Calu3 (cell line): ENCODE results near the gene RBBP5. TPM values are rescaled to one million over a fixed set of nuclear protein-coding genes. Genes with fewer than 3 reads are reported as not detected.

Source experiments
- BruUV-seq: library from RNA; stranded (reverse); fragments of 400-500 nt; replicated peaks from 2 replicates; lab custom pipeline; 2021; lab: Mats Ljungman, UMichigan
- CTCF ChIA-PET: fragments of 300-600 bp; sonication (Branson Sonifier 250); formaldehyde crosslinking; loops from one replicate; lab custom pipeline; 2022; ENCODE audit warnings: antibody characterized with exemption; lab: Charles Lee
- DNase-seq: peaks from one replicate; pipeline ENCODE4 v3.0.0; 2022
- H3K27ac Mint-ChIP-seq: one replicate; pipeline ENCODE4 v1.8.0; 2022; ENCODE audit warnings: mixed read lengths; ENCODE audit not compliant: unreplicated experiment
- H3K27me3 Mint-ChIP-seq: one replicate; pipeline ENCODE4 v1.8.0; 2022; ENCODE audit warnings: mixed read lengths; ENCODE audit not compliant: unreplicated experiment
- H3K36me3 Mint-ChIP-seq: one replicate; pipeline ENCODE4 v1.8.0; 2022; ENCODE audit warnings: mild to moderate bottlenecking, moderate library complexity, mixed read lengths; ENCODE audit not compliant: insufficient read depth, unreplicated experiment
- H3K4me1 Mint-ChIP-seq: one replicate; pipeline ENCODE4 v1.8.0; 2022; ENCODE audit warnings: mild to moderate bottlenecking, low read depth, mixed read lengths; ENCODE audit not compliant: unreplicated experiment
- H3K4me3 Mint-ChIP-seq: one replicate; pipeline ENCODE4 v1.8.0; 2022; ENCODE audit warnings: mild to moderate bottlenecking, low read depth, moderate library complexity, mixed read lengths; ENCODE audit not compliant: unreplicated experiment
- H3K9me3 Mint-ChIP-seq: one replicate; pipeline ENCODE4 v1.8.0; 2022; ENCODE audit warnings: low read depth, mixed read lengths; ENCODE audit not compliant: unreplicated experiment
- CTCF ChIP-seq: fragments of 200-600 bp; IDR thresholded peaks from one replicate; pipeline ENCODE4 v1.8.0; 2022; ENCODE audit warnings: antibody characterized with exemption; ENCODE audit not compliant: unreplicated experiment
- intact Hi-C: fragments of 100-400 bp; cut with micrococcal nuclease; formaldehyde crosslinking; loops from one replicate; pipeline ENCODE4 v1.10.0; 2022; ENCODE audit not compliant: unreplicated experiment
- total RNA-seq: library from RNA; stranded (reverse); gene quantifications from 2 replicates; pipeline ENCODE4 v1.2.3, GENCODE V29; 2022

RBBP5 gene
- total RNA-seq, 1 experiment from 2014 or later: 22.0 TPM

DNA sequence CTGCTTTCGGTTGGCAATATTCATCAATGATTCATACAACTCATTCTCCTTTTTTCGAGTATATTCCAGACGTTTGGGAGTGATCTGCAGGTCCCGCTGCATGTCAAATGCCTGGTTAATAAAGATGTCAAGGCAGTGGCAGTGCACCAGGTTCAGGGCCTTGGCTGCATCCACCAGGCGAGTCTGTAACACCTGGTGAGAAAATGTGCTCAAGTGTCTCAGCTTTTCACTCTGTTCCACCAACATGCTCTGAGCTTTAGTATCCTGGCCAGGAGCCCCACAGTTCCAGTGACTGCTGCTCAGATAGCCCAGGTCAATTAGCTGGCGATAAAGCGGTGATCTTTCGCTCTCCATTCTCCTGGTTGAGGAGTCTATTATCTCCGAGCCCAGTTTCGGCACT is 47.5 kb upstream of the RBBP5 start:
- intact Hi-C loops: no loop called here
- H3K4me1 Mint-ChIP-seq: no peaks in the 10 kb centered on the region
- no peaks in the 10 kb centered on the region for H3K9me3 Mint-ChIP-seq
- DNase-seq: no peak
- no peaks in the 10 kb centered on the region for H3K27me3 Mint-ChIP-seq
- no peak overlapping the region for H3K4me3 Mint-ChIP-seq
- CTCF ChIA-PET: no interaction called here
- no TSS peak for BruUV-seq
- TF ChIP-seq CTCF: no peak
- no peak overlapping the region for H3K27ac Mint-ChIP-seq
- no peaks in the 10 kb centered on the region for H3K36me3 Mint-ChIP-seq

DNA sequence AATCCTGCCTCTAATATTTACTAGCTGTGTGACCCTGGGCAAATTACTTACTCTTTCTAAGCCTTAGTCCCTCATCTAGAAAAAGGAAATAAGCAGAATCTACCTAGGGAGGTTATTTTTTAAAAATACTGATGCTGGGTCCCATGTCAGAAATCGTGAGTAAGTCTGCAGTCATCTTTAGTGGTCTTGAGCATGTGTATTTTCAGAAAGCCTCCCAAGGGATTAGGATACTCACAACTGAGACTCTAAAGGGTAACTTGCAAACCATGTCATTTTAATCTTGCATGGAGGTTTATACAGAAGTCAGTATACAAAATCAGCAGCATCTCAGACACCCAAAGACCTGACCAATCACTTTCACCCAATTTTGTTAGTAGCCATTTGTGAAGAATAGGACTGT is 46.5 kb upstream of the RBBP5 start:
- DNase-seq: no peak
- Mint-ChIP-seq H3K27ac (no peak overlapping the region), H3K27me3 (no peaks in the 10 kb centered on the region), H3K4me3 (no peak overlapping the region), H3K36me3 (no peaks in the 10 kb centered on the region), H3K9me3 (no peaks in the 10 kb centered on the region), H3K4me1 (no peaks in the 10 kb centered on the region)
- CTCF ChIA-PET: interaction anchor here (1.0 kb wide), 1 partner anchor 27 kb away, joined by 3 read pairs; no protein-coding TSS in a partner anchor
- no TSS peak for BruUV-seq
- TF ChIP-seq CTCF: no peak
- intact Hi-C loops: no loop called here

- CTCF ChIA-PET: no interaction called here
- Mint-ChIP-seq H3K4me3 (no peak overlapping the region), H3K27ac (no peak overlapping the region), H3K4me1 (no peaks in the 10 kb centered on the region), H3K9me3 (no peaks in the 10 kb centered on the region), H3K27me3 (no peaks in the 10 kb centered on the region), H3K36me3 (no peaks in the 10 kb centered on the region)
- intact Hi-C loops: no loop called here
- no peak for TF ChIP-seq CTCF
- DNase-seq: no peak
- BruUV-seq: no TSS peak
Observed at GRCh38 chr1:205162301-205162700, 40.5 kb upstream of the RBBP5 start.

GRCh38 chr1:205161076-205161475 is 39.3 kb upstream of the RBBP5 start:
- intact Hi-C loops: no loop called here
- H3K27me3 Mint-ChIP-seq: no peaks in the 10 kb centered on the region

More at GRCh38 chr1:205161076-205161475, 39.3 kb upstream of the RBBP5 start:
- no peak overlapping the region for H3K4me3 Mint-ChIP-seq
- no peak for DNase-seq
- no peaks in the 10 kb centered on the region for H3K36me3 Mint-ChIP-seq
- H3K9me3 Mint-ChIP-seq: no peaks in the 10 kb centered on the region
- no peak for TF ChIP-seq CTCF
- H3K27ac Mint-ChIP-seq: no peak overlapping the region
- H3K4me1 Mint-ChIP-seq: no peaks in the 10 kb centered on the region
- no TSS peak for BruUV-seq
- CTCF ChIA-PET: interaction anchor here (0.7 kb wide), 1 partner anchor 1541 kb away, joined by 4 read pairs; no protein-coding TSS in a partner anchor
